CD4-positive, alpha-beta T cell (primary cell): ENCODE data around the gene RIMS1. TPM values are rescaled to one million over a fixed set of nuclear protein-coding genes. Genes with fewer than 3 reads are reported as not detected.

Experiments used
- ATAC-seq: fragments of 200-7000 bp; cut with Tn5 transposase; one replicate; pipeline ENCODE4 v1.10.0; 2022; ENCODE audit warnings: mild to moderate bottlenecking; ENCODE audit not compliant: poor library complexity
- CTCF ChIA-PET: fragments of 350-600 bp; sonication (Branson Sonifier 250); formaldehyde crosslinking; loops from one replicate; lab custom pipeline; 2021; ENCODE audit warnings: antibody characterized with exemption, inconsistent platforms; lab: Charles Lee
- POLR2A ChIA-PET: fragments of 350-600 bp; sonication (Branson Sonifier 250); formaldehyde crosslinking; loops from one replicate; lab custom pipeline; 2021; ENCODE audit warnings: antibody characterized with exemption, inconsistent platforms; lab: Charles Lee
- DNase-seq, 14 experiments: peaks; one replicate each; pipeline ENCODE4 v3.0.0-alpha.2; 2013 to 2020; ENCODE audit warnings: mixed read lengths in 2 of 14
- H3K27ac ChIP-seq, 2 donors: one replicate each; pipeline versions ENCODE4 v1.5.1 to v1.7.0; 2013; ENCODE audit warnings: low read length in 2 of 2, low read depth in 1 of 2, mild to moderate bottlenecking in 1 of 2
- H3K27me3 ChIP-seq, 2 experiments: 1 replicate in 1 of 2; 2 replicates in 1 of 2; pipeline versions ENCODE4 v1.6.1 to v1.7.0; 2013; ENCODE audit warnings: low read length in 2 of 2, control low read depth in 1 of 2, mild to moderate bottlenecking in 1 of 2, moderate library complexity in 1 of 2; ENCODE audit not compliant: insufficient read depth in 2 of 2, control insufficient read depth in 1 of 2
- H3K36me3 ChIP-seq: one replicate; pipeline ENCODE4 v1.6.1; 2013; ENCODE audit warnings: low read length, control low read depth; ENCODE audit not compliant: insufficient read depth
- H3K4me1 ChIP-seq: one replicate; pipeline ENCODE4 v1.6.1; 2013; ENCODE audit warnings: low read length, control low read depth; ENCODE audit not compliant: insufficient read depth
- H3K4me3 ChIP-seq: one replicate; pipeline ENCODE4 v1.5.1; 2013; ENCODE audit warnings: mild to moderate bottlenecking, low read length, moderate library complexity
- H3K9me3 ChIP-seq, 2 experiments: 1 replicate in 1 of 2; 2 replicates in 1 of 2; pipeline versions ENCODE4 v1.6.1 to v1.7.0; 2013; ENCODE audit warnings: low read length in 2 of 2, mild to moderate bottlenecking in 2 of 2, control low read depth in 1 of 2, moderate library complexity in 1 of 2; ENCODE audit not compliant: control insufficient read depth in 1 of 2, insufficient read depth in 1 of 2
- H3K27ac Mint-ChIP-seq: one replicate; pipeline ENCODE4 v1.8.0; 2020; ENCODE audit warnings: mixed read lengths
- H3K27me3 Mint-ChIP-seq: one replicate; pipeline ENCODE4 v1.8.0; 2021; ENCODE audit warnings: mixed read lengths
- H3K36me3 Mint-ChIP-seq: one replicate; pipeline ENCODE4 v1.8.0; 2021; ENCODE audit warnings: low read depth, mixed read lengths
- H3K4me1 Mint-ChIP-seq: one replicate; pipeline ENCODE4 v1.8.0; 2021; ENCODE audit warnings: low read depth, mixed read lengths
- H3K4me3 Mint-ChIP-seq: one replicate; pipeline ENCODE4 v1.8.0; 2020; ENCODE audit warnings: mild to moderate bottlenecking, mixed read lengths
- H3K9me3 Mint-ChIP-seq: one replicate; pipeline ENCODE4 v1.8.0; 2020; ENCODE audit warnings: mixed read lengths
- CTCF ChIP-seq: fragments of 200-600 bp; IDR thresholded peaks from one replicate; pipeline ENCODE4 v1.8.0; 2022; ENCODE audit warnings: antibody characterized with exemption, mild to moderate bottlenecking
- intact Hi-C, 2 experiments: fragments of 100-400 bp; cut with DNase I in 1 of 2; cut with micrococcal nuclease in 1 of 2; formaldehyde crosslinking; loops; one replicate each; pipeline versions ENCODE4 v1.15.1 to v1.9.0; 2023 to 2025; cut with DNase I, micrococcal nuclease
- total RNA-seq, 174 experiments: library from RNA in 2 of 174; stranded (reverse) in 2 of 174; gene quantifications; one replicate each; pipeline ENCODE4 v1.2.3 and lab custom pipeline; 2021 to 2026

RIMS1 gene
- total RNA-seq, 2 experiments from 2014 or later: not detected

- H3K36me3 ChIP-seq: no peaks in the 10 kb centered on the region
- no peaks in the 10 kb centered on the region for H3K4me1 Mint-ChIP-seq
- no peaks in the 10 kb centered on the region for H3K4me1 ChIP-seq
- no peaks in the 10 kb centered on the region for H3K9me3 ChIP-seq
- no peak for TF ChIP-seq CTCF
- H3K4me3 Mint-ChIP-seq: no peak overlapping the region
- intact Hi-C loops: no loop called here
- no peaks in the 10 kb centered on the region for H3K27me3 ChIP-seq
- no peaks in the 10 kb centered on the region for H3K9me3 Mint-ChIP-seq
- no peaks in the 10 kb centered on the region for H3K27me3 Mint-ChIP-seq
- H3K27ac ChIP-seq: no peak overlapping the region
- DNase-seq (no peak), ATAC-seq (no peak)
- no peaks in the 10 kb centered on the region for H3K36me3 Mint-ChIP-seq
- CTCF ChIA-PET: no interaction called here
- POLR2A ChIA-PET: no interaction called here
- H3K4me3 ChIP-seq: no peak overlapping the region
- no peak overlapping the region for H3K27ac Mint-ChIP-seq
Observed at GRCh38 chr6:72248621-72249020, 362.3 kb downstream of the RIMS1 start.

GRCh38 chr6:72250664-72251063, 364.3 kb downstream of the RIMS1 start:
- Histone ChIP-seq H3K36me3 (no peaks in the 10 kb centered on the region), H3K4me1 (no peaks in the 10 kb centered on the region), H3K27ac (no peak overlapping the region), H3K27me3 (no peaks in the 10 kb centered on the region), H3K9me3 (no peaks in the 10 kb centered on the region), H3K4me3 (no peak overlapping the region)
- H3K4me3 Mint-ChIP-seq: no peak overlapping the region
- H3K27ac Mint-ChIP-seq: no peak overlapping the region
- ChIA-PET POLR2A (no interaction called here), CTCF (no interaction called here)
- H3K4me1 Mint-ChIP-seq: no peaks in the 10 kb centered on the region
- ATAC-seq (no peak), DNase-seq (no peak)
- H3K27me3 Mint-ChIP-seq: no peaks in the 10 kb centered on the region
- H3K9me3 Mint-ChIP-seq: no peaks in the 10 kb centered on the region
- TF ChIP-seq CTCF: no peak
- intact Hi-C loops: no loop called here
- H3K36me3 Mint-ChIP-seq: no peaks in the 10 kb centered on the region

GRCh38 chr6:72260489-72260888, 374.1 kb downstream of the RIMS1 start:
- Histone ChIP-seq H3K4me3 (no peak overlapping the region), H3K4me1 (no peaks in the 10 kb centered on the region), H3K9me3 (no peaks in the 10 kb centered on the region), H3K36me3 (no peaks in the 10 kb centered on the region), H3K27ac (no peak overlapping the region), H3K27me3 (no peaks in the 10 kb centered on the region)
- H3K36me3 Mint-ChIP-seq: no peaks in the 10 kb centered on the region
- H3K4me3 Mint-ChIP-seq: no peak overlapping the region
- ChIA-PET CTCF (no interaction called here), POLR2A (no interaction called here)
- TF ChIP-seq CTCF: no peak
- DNase-seq (no peak), ATAC-seq (no peak)
- H3K9me3 Mint-ChIP-seq: no peaks in the 10 kb centered on the region
- no peak overlapping the region for H3K27ac Mint-ChIP-seq
- H3K4me1 Mint-ChIP-seq: no peaks in the 10 kb centered on the region
- no peaks in the 10 kb centered on the region for H3K27me3 Mint-ChIP-seq
- intact Hi-C loops: no loop called here
